ENCODE data around the gene OR10H4.
"Not testable (repeated sequence)": the region's sequence is repeated elsewhere in the genome, so short reads cannot be mapped to it uniquely, and the experiment has no call there.

The OR10H4 gene

DNA sequence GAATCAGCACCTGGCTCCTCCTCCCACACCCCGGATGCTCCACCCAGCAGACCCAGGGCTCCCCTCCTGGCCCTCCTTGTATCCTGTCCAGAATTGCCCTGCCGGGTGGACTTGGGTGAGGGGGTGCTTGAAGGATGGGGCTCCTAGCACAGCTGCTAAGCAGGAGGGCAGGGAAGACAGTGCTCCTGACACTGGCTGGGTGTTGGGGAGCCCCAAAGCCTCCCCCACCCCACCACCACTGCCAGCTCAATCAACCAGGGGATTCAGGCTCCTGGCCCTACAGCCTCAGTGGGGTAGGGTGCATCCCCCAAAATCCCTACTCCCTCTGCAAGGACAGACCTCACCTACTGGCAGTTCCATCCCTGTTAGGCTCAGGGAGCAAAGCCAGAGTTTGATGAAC, 11.9 kb upstream of the OR10H4 start:
- no peak overlapping the region for H3K27ac ChIP-seq
- no peak for DNase-seq (ENCODE audit: low read depth, low spot score)

DNA sequence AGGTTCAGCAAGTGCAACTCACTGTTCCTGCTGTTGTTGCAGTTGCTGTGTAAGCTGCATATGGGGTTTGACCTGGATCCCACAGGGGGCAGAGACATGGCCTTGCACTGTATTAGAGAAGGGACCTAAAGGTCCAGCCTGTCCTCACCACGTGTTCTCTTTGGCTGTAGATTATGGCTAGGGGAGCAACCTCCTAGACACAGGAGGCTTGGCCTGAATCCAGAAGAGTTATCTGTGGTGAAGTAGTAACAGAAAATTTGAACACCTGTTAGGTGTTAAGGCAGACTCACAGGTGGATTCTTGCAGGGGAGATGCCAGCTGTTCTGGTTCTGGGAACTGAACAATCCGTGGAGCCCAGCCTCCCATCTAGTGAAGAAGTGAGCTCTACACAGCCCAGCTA, 11.0 kb upstream of the OR10H4 start:
- H3K27ac ChIP-seq = no peak overlapping the region

DNA sequence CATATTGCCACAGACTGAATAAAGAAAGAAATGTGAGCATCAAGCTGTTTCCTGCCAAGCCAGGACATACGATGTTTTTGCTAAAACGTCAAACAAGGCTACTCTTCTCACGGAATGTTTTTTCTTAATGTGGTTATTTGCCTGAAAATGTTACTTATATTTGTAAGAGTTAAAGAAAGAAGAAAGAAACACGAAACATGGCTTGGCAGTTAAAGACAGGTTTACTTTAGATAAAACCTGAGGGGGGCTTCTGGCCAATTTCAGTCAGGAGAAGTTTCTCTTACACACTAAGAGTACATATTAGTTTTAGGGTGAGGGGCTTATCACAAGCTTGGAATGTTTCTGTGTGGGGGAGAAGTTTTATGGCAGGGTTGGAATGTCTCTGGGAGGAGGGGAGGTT, 4.4 kb upstream of the OR10H4 start:
- no peak overlapping the region for H3K27ac ChIP-seq
- no peak for DNase-seq (ENCODE audit: low read depth, low spot score)

More for the DNA sequence above, 11.0 kb upstream of the OR10H4 start:
- no peak for DNase-seq (ENCODE audit: low read depth, low spot score)

- DNase-seq (ENCODE audit: low read depth, low spot score) = no peak
- no peak overlapping the region for H3K27ac ChIP-seq
Observed at GRCh38 chr19:15945301-15945700, 3.5 kb upstream of the OR10H4 start.

DNA sequence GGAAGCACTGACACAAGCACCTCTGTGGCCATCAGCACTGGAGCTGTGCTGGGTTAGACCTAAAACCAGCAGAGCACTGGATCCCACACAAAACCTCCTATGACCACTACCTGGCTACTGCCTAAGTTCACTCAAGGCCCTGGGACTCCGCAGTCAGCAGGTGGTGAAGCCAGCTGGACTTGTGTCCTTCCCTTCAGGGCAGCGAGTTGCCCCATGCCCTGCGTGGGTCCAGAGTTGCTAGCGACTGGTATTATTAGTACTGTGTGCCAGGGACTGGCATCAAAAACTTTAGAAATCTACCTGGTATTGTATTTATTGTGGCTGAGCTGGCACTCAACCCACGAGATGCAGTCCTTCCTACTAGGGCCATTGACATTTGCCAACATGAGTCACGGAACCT, 6.0 kb downstream of the OR10H4 start:
- no peak overlapping the region for H3K27ac ChIP-seq
- no peak for DNase-seq (ENCODE audit: low read depth, low spot score)

- DNase-seq (ENCODE audit: low read depth, low spot score) = no peak
- no peak overlapping the region for H3K27ac ChIP-seq
Observed at GRCh38 chr19:15962319-15962718, 13.5 kb downstream of the OR10H4 start.

DNA sequence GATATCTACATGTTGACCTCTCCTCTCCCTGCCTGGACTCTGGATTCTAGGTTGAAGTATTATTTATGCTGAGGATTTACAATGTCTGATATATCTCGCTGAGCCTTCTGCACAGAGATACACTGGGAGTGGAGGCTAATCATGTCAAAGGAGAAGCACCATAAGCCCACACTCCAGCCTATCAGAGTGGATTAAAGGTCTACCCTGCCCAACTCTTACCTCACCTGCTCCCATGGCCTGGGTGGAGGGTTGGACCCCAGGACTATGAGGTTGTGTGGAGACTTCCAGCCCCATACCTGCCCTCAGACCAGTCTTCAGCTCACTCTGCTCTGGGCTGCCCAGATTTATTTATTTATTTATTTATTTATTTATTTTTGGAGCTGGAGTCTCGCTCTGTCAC, 15.4 kb downstream of the OR10H4 start:
- no peak for DNase-seq (ENCODE audit: low read depth, low spot score)
- no peak overlapping the region for H3K27ac ChIP-seq

- H3K27ac ChIP-seq = no peak overlapping the region
- no peak for DNase-seq (ENCODE audit: low read depth, low spot score)
Observed at GRCh38 chr19:15971224-15971780, 22.5 kb downstream of the OR10H4 start.

- not testable (repeated sequence) for H3K27ac ChIP-seq; DNase-seq (ENCODE audit: low read depth, low spot score)
Observed at GRCh38 chr19:15972043-15972442, 23.2 kb downstream of the OR10H4 start.

GRCh38 chr19:15974856-15975255, 26.0 kb downstream of the OR10H4 start:
- no peak for DNase-seq (ENCODE audit: low read depth, low spot score)
- no peak overlapping the region for H3K27ac ChIP-seq

- no peak for DNase-seq (ENCODE audit: low read depth, low spot score)
- no peak overlapping the region for H3K27ac ChIP-seq
Observed at GRCh38 chr19:15976836-15977689, 28.3 kb downstream of the OR10H4 start.

GRCh38 chr19:15977690-15978089, 28.9 kb downstream of the OR10H4 start:
- DNase-seq (ENCODE audit: low read depth, low spot score) = no peak
- no peak overlapping the region for H3K27ac ChIP-seq

DNA sequence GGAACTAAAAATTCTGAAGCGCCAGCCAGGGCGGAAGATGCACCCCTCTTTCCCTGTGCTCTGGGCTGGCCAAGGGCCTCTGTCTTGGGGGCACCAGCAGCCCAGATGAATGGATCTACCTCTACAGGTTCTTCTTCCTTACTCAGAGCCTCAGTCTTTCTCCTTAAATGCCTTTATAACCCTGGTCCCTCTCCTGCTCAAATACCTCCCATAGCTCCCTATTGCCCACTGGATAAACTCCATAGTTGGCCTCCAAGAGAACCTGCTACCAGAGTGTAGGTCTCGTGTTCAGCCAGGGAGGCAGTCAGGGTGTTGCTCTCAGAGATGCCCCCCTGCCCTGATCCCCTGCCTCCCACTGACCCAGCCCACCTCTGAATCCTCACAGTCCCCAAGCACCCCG, 30.5 kb downstream of the OR10H4 start:
- no peak for DNase-seq (ENCODE audit: low read depth, low spot score)
- no peak overlapping the region for H3K27ac ChIP-seq

DNA sequence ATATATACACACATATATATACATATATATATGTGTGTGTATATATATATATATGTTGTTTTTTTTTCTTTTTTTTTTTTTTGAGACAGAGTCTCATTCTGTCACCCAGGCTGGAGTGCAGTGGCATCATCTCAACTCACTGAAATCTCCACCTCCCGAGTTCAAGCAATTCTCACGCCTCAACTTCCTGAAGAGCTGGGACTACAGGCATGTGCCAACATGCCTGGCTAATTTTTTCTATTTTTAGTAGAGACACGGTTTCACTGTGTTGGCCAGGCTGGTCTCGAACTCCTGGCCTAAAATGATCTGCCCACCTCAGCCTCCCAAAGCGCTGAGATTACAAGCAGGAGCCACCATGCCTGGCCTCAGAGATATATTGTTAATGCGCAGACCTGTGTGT, 37.0 kb downstream of the OR10H4 start:
- not testable (repeated sequence) for DNase-seq (ENCODE audit: low read depth, low spot score); H3K27ac ChIP-seq

DNA sequence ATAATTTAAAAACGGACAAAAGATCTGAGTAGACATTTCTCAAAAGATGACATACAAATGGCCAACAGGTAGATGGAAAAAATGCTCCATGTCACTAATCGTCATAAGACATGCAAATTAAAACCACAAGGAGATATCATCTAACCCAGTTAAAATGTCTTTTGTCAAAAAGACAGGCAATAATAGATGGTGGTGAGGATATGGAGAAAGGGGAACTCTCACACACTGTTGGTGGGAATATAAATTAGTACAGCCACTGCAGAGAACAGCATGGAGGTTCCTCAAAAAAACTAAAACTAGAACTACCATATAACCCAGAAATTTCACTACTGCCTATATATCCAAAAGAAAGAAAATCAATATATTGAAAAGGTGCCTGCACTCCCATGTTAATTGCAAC, 37.9 kb downstream of the OR10H4 start:
- no peak overlapping the region for H3K27ac ChIP-seq
- DNase-seq (ENCODE audit: low read depth, low spot score) = no peak

DNA sequence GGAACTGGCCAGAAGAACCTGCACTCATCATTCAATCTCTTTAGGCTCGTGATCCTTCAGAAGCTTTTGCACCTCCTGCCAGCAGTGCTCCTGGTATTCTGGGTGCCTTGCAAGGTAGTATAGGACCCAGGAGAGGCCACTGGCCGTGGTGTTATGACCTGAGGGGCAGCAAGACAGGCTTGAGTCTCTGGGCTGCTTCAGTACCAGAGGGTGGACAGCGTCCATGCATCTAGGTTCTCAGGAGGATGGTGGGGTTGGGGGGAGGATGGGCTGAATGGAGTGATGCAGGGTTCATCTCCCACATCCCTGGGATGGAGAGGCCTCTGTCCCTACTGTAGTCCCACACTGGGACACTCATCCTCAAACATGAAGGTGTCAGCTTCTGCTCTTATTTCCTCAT, 41.1 kb downstream of the OR10H4 start:
- no peak overlapping the region for H3K27ac ChIP-seq
- no peak for DNase-seq (ENCODE audit: low read depth, low spot score)

GRCh38 chr19:15991602-15992001, 42.8 kb downstream of the OR10H4 start:
- no peak for DNase-seq (ENCODE audit: low read depth, low spot score)
- no peak overlapping the region for H3K27ac ChIP-seq

DNA sequence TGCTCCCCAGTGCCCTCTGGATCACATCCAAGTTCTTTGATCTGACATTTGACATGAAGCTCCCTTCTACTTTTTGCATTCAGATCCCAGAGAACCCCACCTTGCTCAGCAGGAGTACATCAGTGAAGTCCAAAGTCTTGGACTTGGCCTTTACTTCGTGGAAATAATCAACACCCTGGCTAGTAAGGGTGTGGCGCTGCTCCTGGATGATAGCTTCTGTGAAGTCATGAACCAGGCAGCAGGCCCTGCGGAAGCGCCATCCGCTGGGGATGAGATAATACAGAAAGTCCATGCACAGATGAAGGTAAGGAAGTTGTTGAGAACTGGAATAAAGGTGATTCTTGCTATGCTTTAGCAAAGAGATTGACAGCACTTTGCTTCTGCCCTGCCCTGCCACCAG, 43.2 kb downstream of the OR10H4 start:
- DNase-seq (ENCODE audit: low read depth, low spot score) = no peak
- no peak overlapping the region for H3K27ac ChIP-seq

DNA sequence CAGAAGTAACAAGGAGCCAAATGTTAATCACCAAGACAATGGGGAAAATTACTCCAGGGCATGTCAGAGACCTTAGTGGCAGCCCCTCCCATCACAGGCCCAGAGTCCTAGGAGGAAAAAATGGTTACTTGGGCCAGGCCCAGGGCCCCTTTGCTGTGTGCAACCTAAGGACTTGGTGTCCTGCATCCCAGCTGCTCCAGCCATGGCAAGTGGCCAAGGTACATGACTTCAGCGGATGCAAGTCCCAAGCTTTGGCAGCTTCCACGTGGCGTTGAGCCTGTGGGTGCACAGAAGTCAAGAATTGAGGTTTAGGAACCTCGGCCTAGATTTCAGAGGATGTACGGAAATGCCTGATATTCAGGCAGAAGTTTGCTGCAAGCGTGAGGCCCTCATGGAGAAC, 46.7 kb downstream of the OR10H4 start:
- no peak overlapping the region for H3K27ac ChIP-seq
- no peak for DNase-seq (ENCODE audit: low read depth, low spot score)

GRCh38 chr19:15998166-15998565, 49.4 kb downstream of the OR10H4 start:
- no peak overlapping the region for H3K27ac ChIP-seq

More at GRCh38 chr19:15998166-15998565, 49.4 kb downstream of the OR10H4 start:
- no peak for DNase-seq (ENCODE audit: low read depth, low spot score)

All from epithelial cell of prostate (primary cell).